Bronchial epithelial cell (primary cell): ENCODE results near the gene NSA2. TPM values are rescaled to one million over a fixed set of nuclear protein-coding genes. Genes with fewer than 3 reads are reported as not detected.
A peak's percentile ranks its signal among the peaks of the same experiment; 100 is the strongest.

Source experiments
- DNase-seq: peaks from one replicate; pipeline ENCODE4 v3.0.0-alpha.2; 2010; ENCODE audit warnings: low read depth
- FAIRE-seq: peaks from 2 replicates; lab custom pipeline; 2011; peaks lifted over from hg19 to GRCh38; lab: Jason Lieb, UNC
- H3K27me3 ChIP-seq: 2 replicates; pipeline ENCODE4 v1.5.1; 2011; ENCODE audit warnings: low read length; ENCODE audit not compliant: control insufficient read depth, insufficient read depth
- H3K36me3 ChIP-seq: 2 replicates; pipeline ENCODE4 v1.5.1; 2011; ENCODE audit warnings: low read length; ENCODE audit not compliant: control insufficient read depth, insufficient read depth
- H3K4me3 ChIP-seq: 2 replicates; pipeline ENCODE4 v1.5.1; 2011; ENCODE audit warnings: mild to moderate bottlenecking, low read depth, low read length, control low read depth
- CTCF ChIP-seq: IDR thresholded peaks from 2 replicates; pipeline ENCODE4 v1.5.1; 2011; ENCODE audit warnings: mild to moderate bottlenecking, moderate library complexity, low read length, control low read depth, inconsistent platforms; ENCODE audit not compliant: insufficient read depth, severe bottlenecking
- total RNA-seq: library from RNA; depleted of rRNA; stranded (reverse); fragments of >200 nt; gene quantifications from 2 replicates; pipeline ENCODE4 v1.2.1, GENCODE V29; 2014

Gene NSA2
- total RNA-seq, 1 donor from 2014 or later, result 77.9 TPM

- no peak overlapping the region for H3K4me3 ChIP-seq
- DNase-seq (peak; percentile 54), FAIRE-seq (no peak)
- H3K36me3 ChIP-seq, result peaks cover 5% of the 10 kb centered on the region
- no peak for TF ChIP-seq CTCF
- no peaks in the 10 kb centered on the region for H3K27me3 ChIP-seq
These were observed 5.8 kb upstream of the NSA2 start for GRCh38 chr5:74761241-74761640.

- DNase-seq, result peak; percentile 98
- Histone ChIP-seq H3K36me3 (no peaks in the 10 kb centered on the region), H3K27me3 (no peaks in the 10 kb centered on the region), H3K4me3 (no peak overlapping the region)
- no peak for FAIRE-seq
- no peak for TF ChIP-seq CTCF
These were observed 4.5 kb upstream of the NSA2 start for GRCh38 chr5:74762599-74762998.

- Histone ChIP-seq H3K4me3 (no peak overlapping the region), H3K27me3 (no peaks in the 10 kb centered on the region), H3K36me3 (no peaks in the 10 kb centered on the region)
- TF ChIP-seq CTCF, result no peak
- peak; percentile 63 for DNase-seq
- FAIRE-seq, result no peak
These were observed 3.5 kb upstream of the NSA2 start for GRCh38 chr5:74763504-74763903.

- H3K27me3 ChIP-seq, result no peaks in the 10 kb centered on the region
- no peak overlapping the region for H3K4me3 ChIP-seq
- no peaks in the 10 kb centered on the region for H3K36me3 ChIP-seq
- TF ChIP-seq CTCF, result no peak
- peak; percentile 27 for DNase-seq
- no peak for FAIRE-seq
These were observed 1.8 kb upstream of the NSA2 start for GRCh38 chr5:74765201-74765600.

GRCh38 chr5:74765929-74766328 lies 1.1 kb upstream of the NSA2 start:
- FAIRE-seq (no peak), DNase-seq (no peak)
- H3K36me3 ChIP-seq, result peaks cover 1% of the 10 kb centered on the region
- TF ChIP-seq CTCF, result no peak
- no peaks in the 10 kb centered on the region for H3K27me3 ChIP-seq
- H3K4me3 ChIP-seq, result peak overlapping the region; percentile 64

GRCh38 chr5:74766418-74766848 lies 616 bp upstream of the NSA2 start:
- H3K4me3 ChIP-seq, result peak overlapping the region; percentile 64
- DNase-seq (peak; percentile 58), FAIRE-seq (no peak)
- peak; percentile 29 for TF ChIP-seq CTCF
- H3K27me3 ChIP-seq, result no peaks in the 10 kb centered on the region
- peaks cover 1% of the 10 kb centered on the region for H3K36me3 ChIP-seq
